ENCODE measurements around the gene UBC.
"Not testable (repeated sequence)": the region's sequence is repeated elsewhere in the genome, so short reads cannot be mapped to it uniquely, and the experiment has no call there.

UBC gene

DNA sequence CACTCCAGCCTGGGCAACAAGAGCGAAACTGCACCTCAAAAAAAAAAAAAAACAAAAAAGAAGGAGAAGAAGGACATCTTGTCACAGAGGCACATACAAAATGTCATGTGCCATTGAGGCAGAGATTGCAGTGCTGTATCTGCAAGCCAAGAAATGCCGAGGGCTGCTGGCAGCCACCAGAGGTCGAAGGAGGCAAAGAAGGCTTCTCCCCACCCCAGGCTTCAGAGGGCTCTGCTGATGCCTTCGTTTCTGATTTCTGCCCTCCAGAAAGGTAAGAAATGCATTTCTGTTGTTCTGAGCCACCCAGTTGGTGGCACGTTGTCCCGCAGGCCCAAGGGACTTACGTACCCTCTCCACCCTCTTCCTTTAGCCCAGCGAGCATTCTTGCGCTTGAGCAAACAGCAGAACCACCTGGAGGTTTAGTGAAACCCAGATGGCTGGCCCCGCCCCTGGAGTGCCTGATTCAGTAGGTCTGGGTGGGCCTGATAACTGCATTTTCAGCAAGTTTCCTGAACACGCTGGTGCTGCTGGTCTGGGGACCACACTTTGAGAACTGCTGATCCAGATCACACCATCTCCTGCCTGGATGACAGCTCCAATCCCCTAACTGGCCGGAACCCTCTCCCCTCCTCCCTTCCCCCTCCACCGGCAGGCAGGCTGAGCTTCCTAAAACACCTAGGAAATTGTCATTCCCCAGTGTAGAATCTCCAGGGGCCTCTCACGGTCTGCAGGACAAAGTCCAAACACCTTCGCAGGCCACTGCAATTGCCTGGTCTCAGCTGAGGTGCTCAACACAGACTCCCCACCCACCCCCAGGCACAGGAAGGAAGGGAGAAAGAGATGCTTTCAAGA lies 29.6 kb downstream of the UBC start:
- no peak for DNase-seq (ENCODE audit: low read depth)

DNA sequence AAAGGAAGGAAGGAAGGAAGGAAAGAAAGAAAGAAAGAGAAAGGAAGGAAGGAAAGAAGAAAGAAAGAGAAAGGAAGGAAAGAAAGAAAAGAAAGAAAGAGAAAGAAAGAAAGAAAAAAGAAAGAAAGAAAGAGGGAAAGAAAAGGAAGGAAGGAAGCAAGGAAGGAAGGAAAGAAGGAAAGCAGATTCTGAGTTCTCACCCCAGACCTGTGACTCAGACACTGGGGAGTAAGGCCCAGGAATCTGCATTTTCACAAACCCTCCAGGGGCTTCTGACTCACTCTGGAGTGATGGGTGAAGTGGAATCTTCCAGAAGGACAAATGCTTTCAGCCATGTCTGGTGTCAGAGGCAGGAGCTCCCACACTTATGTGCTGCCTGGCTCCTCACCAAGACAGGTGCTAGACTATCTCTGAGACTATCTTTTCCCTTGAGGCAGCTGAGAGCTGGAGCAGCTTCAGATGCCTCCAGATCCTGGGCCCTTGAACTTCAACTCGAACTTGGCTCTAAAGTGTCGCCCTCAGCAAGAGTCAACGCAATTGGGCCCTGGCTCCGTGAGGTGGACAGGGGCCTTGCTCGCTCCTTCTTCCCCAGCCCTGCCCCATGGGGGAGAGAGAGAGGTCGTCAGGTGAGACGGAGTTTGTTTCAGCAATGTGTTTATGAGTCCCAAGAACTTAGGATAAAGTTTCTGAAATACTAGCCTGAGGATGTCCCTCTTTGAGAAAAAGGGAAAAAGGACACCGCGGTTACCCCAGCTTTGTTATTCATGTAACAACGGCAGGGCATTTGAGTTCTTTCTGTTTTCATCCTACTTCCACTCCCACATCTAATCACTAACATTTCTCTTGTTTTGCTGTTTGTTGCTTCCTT lies 31.0 kb downstream of the UBC start:
- no peak for DNase-seq (ENCODE audit: low read depth)

DNA sequence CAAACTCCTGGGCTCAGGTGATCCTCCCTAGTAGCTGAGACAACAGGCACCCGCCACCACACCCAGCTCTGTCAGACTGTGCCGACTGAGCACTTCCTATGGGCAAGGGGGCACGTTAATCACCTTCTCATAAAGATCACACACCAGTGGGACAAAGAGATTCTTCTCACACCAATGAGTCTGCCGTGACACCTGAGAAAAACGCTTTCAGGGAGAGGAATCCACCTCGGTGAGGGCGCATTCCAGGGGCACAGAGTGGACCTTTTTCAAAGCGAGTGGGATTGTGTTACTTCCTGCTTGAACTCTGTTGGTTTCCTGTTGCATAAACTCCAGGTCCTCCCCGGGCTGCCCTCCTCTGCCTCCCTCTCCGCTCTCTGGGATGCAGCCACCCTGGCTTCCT lies 33.3 kb downstream of the UBC start:
- no peak for DNase-seq (ENCODE audit: low read depth)

DNA sequence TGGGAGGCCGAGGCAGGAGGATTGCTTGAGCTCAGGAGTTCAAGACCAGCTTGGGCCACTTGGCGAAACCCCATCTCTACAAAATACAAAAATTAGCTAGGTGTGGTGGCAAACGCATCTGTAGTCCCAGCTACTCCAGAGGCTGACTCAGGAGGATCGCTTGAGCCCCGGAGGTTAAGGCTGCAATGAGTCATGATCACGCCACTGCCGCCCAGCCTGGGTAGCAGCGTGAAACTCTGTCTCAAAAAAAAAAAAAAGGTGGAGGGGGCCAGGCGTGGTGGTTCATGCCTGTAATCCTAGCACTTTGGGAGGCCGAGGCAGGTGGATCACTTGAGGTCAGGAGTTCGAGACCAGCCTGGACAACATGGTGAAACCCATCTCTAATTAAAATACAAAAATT lies 34.1 kb downstream of the UBC start:
- DNase-seq (ENCODE audit: low read depth), result not testable (repeated sequence)

- no peak for DNase-seq (ENCODE audit: low read depth)
Observed at GRCh38 chr12:124878795-124879516, 35.5 kb downstream of the UBC start.

GRCh38 chr12:124877423-124877822 lies 37.0 kb downstream of the UBC start:
- DNase-seq (ENCODE audit: low read depth), result no peak

- DNase-seq (ENCODE audit: low read depth), result no peak
Observed at GRCh38 chr12:124876171-124876570, 38.3 kb downstream of the UBC start.

- DNase-seq (ENCODE audit: low read depth), result no peak
Observed at GRCh38 chr12:124875803-124876132, 38.7 kb downstream of the UBC start.

- DNase-seq (ENCODE audit: low read depth), result no peak
Observed at GRCh38 chr12:124874988-124875802, 39.3 kb downstream of the UBC start.

DNA sequence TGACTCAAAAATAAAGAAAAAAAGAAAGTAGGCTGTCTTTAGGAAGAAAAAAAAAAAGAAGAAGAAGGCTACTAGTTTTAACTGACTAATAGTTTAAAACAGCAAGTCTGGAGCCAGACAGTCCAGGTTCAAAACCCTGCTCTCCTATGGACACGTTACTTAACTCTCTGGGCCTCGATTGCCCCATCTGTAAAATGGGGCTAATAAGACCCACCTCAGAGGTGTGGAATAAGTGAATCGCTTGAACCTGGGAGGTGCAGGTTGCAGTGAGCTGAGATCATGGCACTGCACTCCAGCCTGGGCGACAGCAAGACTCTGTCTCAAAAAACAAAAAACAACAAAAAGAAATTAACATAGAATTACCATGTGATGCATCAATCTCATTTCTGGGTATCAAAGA lies 40.3 kb downstream of the UBC start:
- DNase-seq (ENCODE audit: low read depth), result no peak

GRCh38 chr12:124872068-124872719 lies 42.3 kb downstream of the UBC start:
- no peak for DNase-seq (ENCODE audit: low read depth)

DNA sequence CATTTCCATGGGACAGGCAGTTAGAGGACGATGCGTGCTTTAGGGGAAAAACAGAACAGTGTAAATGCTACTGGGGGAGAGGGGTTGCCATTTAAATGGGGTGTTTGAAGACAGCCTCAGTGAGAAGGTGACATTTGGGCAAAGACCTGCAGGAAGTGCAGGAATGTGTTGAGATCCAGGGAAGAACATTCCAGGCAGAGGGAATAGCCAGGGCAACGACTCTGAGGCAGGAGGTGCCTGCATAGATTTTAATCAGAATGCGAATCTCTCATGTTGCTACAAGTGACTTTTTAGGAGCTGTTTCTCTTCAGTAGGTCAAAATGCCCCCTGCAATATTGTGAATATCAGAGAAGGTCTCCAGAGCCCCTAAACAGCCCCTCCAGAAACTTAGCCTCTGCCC lies 43.2 kb downstream of the UBC start:
- no peak for DNase-seq (ENCODE audit: low read depth)

DNA sequence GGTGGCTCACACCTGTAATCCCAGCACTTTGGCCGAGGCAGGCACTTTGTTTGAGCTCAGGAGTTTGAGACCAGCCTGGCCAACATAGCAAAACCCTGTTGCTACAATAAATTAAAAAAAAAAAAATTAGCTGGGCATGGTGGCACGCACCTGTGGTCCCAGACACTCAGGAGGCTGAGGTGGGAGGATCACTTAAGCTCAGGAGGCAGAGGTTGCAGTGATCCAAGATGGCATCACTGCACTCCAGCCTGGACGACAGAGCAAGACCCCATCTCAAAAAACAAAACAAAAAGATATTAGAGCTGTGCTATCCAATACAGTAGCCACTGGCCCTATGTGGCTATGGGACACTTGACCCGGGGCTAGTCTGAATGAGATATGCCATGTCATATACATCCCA lies 43.9 kb downstream of the UBC start:
- no peak for DNase-seq (ENCODE audit: low read depth)

GRCh38 chr12:124869059-124869665 lies 45.3 kb downstream of the UBC start:
- no peak for DNase-seq (ENCODE audit: low read depth)

DNA sequence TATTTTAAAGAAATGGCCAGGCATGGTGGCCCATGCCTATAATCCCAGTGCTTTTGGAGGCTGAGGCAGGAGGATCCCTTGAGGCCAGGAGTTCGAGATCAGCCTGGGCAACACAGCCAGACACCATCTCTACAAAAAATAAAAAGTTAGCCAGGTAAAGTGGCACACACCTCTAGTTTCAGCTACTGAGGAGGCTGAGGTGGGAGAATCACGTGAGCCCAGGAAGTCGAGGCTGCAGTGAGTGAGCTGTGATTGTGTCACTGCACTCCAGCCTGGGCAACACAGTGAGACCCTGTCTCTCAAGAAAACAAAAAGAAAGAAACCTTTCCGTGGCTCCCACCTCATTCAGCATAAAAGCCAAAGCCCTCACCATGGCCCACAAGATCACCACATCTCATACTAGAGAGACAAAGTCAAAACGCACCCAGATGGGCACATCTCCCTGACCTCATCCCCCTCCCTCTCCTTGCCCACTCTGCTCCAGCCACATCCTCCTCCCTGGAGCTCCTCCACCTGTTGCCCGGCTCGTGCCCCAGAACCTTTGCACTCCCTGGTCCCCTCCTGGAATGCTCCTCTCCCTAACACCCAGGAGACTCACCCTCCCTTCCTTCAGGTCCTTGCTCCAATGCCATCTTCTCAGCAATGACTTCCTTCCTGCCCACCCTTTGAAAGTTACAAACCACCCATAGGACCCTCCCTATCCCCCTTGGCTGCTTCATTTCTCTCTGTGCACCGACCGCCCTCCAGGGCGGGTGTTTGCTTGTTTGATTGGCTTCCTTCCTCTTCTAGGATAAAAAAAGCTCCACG lies 46.0 kb downstream of the UBC start:
- no peak for DNase-seq (ENCODE audit: low read depth)

DNA sequence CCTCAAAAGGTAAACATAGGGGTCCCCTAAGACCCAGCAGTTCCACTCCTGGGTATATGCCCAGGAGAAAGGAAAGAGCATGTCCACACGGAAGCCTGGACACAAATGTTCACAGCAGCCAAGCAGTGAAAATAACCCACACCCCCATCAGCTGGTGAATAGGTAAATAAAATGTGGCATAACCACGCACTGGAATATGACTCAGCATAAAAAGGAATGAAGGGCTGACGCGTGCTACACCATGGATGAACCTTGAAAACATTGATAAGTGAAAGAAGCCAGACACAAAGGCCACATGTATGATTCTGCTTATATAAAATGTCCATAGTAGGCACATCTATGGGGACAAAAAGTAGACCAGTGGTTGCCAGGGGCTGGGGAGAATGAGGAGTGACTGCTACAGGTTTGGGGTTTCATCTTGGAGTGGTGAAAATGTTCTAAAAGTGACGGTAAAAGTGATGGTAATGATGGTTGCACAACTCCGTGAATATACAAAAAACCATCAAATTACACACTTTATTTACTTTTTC lies 47.0 kb downstream of the UBC start:
- DNase-seq (ENCODE audit: low read depth), result no peak

- DNase-seq (ENCODE audit: low read depth), result no peak
Observed at GRCh38 chr12:124866883-124867400, 47.5 kb downstream of the UBC start.

DNA sequence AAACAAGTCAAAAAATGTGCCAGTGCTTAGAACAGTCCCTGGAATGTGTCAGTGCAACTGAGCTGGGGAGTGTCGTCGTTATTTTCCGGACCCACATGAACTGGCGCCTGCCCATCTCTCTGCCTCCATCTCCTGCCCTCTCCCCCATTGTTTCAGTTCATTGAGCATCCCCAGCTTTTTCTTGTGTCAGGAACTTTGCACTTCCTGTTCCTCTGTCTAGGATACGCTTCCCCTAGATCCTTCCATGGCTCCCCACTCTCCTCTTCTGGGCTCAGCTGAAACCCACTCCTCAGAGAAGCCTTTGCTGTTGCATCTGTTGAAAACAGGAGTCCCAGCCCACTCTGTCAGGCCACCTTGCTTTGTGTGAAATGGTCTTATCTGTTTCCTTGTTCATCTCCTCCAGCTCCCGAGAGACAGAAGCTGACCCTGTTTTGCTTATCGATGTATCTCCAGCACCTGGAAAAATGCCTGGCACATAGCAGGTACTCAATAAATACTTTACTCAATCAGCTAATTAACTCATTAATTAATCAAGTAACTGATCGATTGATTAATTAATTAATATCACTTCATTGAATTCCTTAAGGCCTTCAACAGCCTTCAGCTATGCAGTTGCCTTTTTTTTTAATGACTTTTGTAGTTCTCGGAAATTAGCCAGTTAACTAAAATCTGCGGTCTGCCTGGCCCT lies 48.1 kb downstream of the UBC start:
- DNase-seq (ENCODE audit: low read depth), result no peak

GRCh38 chr12:124865728-124866127 lies 48.7 kb downstream of the UBC start:
- no peak for DNase-seq (ENCODE audit: low read depth)

All from stimulated activated CD8-positive, alpha-beta memory T cell treated with anti-CD3 and anti-CD28 coated beads, Interleukin-15, amount 100 ng/mL, for 24 hours (primary cell).